Colon (tissue), 2 donors: ENCODE results near the gene PCDHB11.
"Not testable (repeated sequence)": the region's sequence is repeated elsewhere in the genome, so short reads cannot be mapped to it uniquely, and the experiment has no call there.

Source experiments
- FAIRE-seq: peaks from 2 replicates; lab custom pipeline; 2012; peaks lifted over from hg19 to GRCh38; lab: Jason Lieb, UNC
- donor health status: control.
- donor health status: control.

Gene PCDHB11

DNA sequence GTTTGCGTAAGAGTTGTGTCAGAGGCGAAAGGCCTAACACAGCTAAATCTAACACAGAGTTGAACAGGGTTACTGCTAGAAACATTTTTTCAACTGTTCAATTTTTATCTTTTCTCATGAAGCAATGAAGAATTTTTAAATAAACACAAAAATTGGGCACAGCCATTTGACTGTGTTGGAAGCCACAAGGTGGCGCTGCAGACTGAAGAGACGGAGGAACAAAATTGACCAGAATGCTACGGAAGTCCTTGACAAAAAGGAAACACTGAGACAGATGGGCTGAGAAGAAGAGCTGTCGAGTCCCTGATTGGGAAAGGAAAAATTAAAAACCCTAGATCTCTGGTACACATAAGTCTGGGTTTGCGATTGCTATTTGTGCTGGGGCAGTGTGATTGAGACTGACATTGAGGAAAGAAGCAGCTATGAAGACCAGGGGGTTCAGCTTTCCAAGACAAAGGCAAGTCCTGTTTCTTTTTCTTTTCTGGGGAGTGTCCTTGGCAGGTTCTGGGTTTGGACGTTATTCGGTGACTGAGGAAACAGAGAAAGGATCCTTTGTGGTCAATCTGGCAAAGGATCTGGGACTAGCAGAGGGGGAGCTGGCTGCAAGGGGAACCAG lies 12.4 kb upstream of the PCDHB11 start, which contains the start of gene PCDHB9:
Gene PCDHB9 (plus strand): TSS at position 265 of the 616 bp plus-strand sequence. CDS start 158 bp downstream, at position 423.
- FAIRE-seq, result no peak

DNA sequence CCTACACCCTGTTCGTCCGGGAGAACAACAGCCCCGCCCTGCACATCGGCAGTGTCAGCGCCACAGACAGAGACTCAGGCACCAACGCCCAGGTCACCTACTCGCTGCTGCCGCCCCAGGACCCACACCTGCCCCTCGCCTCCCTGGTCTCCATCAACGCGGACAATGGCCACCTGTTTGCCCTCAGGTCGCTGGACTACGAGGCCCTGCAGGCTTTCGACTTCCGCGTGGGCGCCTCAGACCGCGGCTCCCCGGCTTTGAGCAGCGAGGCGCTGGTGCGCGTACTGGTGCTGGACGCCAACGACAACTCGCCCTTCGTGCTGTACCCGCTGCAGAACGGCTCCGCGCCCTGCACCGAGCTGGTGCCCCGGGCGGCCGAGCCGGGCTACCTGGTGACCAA lies 10.7 kb upstream of the PCDHB11 start:
- FAIRE-seq, result not testable (repeated sequence)

DNA sequence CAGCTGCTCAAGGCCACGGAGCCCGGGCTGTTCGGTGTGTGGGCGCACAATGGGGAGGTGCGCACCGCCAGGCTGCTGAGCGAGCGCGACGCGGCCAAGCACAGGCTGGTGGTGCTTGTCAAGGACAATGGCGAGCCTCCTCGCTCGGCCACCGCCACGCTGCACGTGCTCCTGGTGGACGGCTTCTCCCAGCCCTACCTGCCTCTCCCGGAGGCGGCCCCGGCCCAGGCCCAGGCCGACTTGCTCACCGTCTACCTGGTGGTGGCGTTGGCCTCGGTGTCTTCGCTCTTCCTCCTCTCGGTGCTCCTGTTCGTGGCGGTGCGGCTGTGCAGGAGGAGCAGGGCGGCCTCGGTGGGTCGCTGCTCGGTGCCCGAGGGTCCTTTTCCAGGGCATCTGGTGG lies 10.3 kb upstream of the PCDHB11 start:
- not testable (repeated sequence) for FAIRE-seq

DNA sequence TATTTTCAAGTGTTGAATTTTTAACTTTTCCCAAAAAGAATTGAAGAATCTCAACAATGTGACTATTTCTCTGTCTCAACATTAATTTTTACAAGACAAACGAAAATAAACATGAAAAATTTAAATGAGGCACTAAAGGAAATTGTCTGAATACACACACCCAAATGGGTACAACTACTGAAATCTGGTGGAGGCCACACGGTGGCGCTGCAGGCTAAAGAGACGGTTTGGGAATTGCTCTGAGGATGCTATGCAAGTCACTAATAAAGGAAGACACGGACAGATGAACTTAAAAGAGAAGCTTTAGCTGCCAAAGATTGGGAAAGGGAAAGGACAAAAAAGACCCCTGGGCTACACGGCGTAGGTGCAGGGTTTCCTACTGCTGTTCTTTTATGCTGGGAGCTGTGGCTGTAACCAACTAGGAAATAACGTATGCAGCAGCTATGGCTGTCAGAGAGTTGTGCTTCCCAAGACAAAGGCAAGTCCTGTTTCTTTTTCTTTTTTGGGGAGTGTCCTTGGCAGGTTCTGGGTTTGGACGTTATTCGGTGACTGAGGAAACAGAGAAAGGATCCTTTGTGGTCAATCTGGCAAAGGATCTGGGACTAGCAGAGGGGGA lies 7.2 kb upstream of the PCDHB11 start, which contains the start of gene PCDHB10:
Gene PCDHB10 (plus strand): TSS at position 244 of the 616 bp plus-strand sequence. CDS start 200 bp downstream, at position 444.
- no peak for FAIRE-seq

DNA sequence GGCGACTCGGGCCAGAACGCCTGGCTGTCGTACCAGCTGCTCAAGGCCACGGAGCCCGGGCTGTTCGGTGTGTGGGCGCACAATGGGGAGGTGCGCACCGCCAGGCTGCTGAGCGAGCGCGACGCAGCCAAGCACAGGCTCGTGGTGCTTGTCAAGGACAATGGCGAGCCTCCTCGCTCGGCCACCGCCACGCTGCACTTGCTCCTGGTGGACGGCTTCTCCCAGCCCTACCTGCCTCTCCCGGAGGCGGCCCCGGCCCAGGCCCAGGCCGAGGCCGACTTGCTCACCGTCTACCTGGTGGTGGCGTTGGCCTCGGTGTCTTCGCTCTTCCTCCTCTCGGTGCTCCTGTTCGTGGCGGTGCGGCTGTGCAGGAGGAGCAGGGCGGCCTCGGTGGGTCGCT lies 5.1 kb upstream of the PCDHB11 start:
- not testable (repeated sequence) for FAIRE-seq

DNA sequence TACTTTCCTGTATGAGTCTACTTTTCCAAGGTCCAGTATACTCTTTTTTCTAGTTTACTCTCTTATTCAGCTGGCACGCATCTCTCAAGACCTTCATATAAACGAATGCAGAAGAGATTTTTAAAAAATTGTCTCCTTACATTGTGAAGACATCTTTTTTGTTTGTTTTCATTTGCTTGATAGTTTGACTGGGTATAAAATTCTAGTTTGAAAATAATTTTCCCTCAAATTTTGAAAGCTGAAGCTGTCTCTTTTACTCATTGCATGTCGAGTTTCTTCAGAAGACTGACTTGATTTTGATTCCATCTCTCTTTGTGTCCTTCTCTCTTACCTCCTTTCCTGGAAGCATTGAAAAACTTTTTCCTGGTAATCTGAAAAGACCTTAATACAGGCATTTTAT lies 3.1 kb upstream of the PCDHB11 start:
- no peak for FAIRE-seq

DNA sequence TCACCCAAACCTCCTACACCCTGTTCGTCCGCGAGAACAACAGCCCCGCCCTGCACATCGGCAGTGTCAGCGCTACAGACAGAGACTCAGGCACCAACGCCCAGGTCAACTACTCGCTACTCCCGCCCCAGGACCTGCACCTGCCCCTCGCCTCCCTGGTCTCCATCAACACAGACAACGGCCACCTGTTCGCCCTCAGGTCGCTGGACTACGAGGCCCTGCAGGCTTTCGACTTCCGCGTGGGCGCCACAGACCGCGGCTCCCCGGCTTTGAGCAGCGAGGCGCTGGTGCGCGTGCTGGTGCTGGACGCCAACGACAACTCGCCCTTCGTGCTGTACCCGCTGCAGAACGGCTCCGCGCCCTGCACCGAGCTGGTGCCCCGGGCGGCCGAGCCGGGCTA lies 1.7 kb downstream of the PCDHB11 start:
- not testable (repeated sequence) for FAIRE-seq

DNA sequence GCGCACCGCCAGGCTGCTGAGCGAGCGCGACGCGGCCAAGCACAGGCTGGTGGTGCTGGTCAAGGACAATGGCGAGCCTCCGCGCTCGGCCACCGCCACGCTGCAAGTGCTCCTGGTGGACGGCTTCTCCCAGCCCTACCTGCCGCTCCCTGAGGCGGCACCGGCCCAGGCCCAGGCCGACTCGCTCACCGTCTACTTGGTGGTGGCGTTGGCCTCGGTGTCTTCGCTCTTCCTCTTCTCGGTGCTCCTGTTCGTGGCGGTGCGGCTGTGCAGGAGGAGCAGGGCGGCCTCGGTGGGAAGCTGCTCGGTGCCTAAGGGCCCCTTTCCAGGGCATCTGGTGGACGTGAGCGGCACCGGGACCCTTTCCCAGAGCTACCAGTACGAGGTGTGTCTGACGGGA lies 2.2 kb downstream of the PCDHB11 start:
- not testable (repeated sequence) for FAIRE-seq

DNA sequence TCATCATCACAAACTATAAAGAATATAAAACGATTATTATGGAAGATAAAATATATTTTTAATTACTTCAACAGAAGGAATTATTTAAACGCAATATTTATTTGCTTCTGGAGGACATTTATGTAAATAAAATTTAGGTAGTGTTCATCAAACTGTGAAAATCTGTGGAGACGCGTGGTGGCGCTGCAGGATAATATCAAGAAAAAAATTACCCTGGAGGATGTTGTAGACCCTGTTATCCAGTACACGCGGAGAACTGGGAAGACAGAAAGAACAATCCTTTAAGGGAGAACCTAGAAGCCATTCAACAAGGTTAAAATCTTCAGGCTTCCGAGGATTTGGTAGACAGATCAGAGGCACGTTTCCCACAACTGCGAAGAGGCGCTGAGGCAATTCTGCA lies 9.1 kb downstream of the PCDHB11 start, which contains the start of gene PCDHB12:
Gene PCDHB12 (plus strand): TSS at position 242 of the 400 bp plus-strand sequence. CDS start 189 bp downstream, outside the sequence.
- no peak for FAIRE-seq

DNA sequence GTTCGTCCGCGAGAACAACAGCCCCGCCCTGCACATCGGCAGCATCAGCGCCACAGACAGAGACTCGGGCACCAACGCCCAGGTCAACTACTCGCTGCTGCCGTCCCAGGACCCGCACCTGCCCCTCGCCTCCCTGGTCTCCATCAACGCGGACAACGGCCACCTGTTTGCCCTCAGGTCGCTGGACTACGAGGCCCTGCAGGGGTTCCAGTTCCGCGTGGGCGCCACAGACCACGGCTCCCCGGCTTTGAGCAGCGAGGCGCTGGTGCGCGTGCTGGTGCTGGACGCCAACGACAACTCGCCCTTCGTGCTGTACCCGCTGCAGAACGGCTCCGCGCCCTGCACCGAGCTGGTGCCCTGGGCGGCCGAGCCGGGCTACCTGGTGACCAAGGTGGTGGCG lies 10.9 kb downstream of the PCDHB11 start:
- not testable (repeated sequence) for FAIRE-seq

DNA sequence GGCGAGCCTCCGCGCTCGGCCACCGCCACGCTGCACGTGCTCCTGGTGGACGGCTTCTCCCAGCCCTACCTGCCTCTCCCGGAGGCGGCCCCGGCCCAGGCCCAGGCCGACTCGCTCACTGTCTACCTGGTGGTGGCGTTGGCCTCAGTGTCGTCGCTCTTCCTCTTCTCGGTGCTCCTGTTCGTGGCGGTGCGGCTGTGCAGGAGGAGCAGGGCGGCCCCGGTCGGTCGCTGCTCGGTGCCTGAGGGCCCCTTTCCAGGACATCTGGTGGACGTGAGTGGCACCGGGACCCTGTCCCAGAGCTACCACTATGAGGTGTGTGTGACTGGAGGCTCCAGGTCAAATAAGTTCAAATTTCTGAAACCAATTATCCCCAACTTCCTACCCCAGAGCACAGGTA lies 11.4 kb downstream of the PCDHB11 start:
- FAIRE-seq, result not testable (repeated sequence)

DNA sequence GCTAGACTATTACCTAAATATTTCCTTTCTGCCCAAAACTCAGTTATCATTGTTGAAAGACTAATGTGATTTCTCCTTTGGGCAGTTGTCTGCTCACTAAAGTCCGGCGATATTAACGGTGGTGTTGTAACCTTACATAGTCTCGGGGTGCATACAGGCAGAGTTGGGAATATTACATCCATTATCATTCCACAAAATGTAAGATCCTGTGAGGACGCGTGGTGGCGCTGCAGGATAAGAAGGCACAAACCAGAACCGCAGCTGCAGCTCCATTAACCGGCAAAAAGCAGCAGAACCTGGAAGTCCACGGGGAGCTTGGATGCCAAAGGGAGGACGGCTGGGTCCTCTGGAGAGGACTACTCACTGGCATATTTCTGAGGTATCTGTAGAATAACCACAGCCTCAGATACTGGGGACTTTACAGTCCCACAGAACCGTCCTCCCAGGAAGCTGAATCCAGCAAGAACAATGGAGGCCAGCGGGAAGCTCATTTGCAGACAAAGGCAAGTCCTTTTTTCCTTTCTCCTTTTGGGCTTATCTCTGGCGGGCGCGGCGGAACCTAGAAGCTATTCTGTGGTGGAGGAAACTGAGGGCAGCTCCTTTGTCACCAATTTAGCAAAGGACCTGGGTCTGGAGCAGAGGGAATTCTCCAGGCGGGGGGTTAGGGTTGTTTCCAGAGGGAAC lies 14.4 kb downstream of the PCDHB11 start, which contains the start of gene PCDHB13:
Gene PCDHB13 (plus strand): TSS at position 264 of the 684 bp plus-strand sequence. CDS start 205 bp downstream, at position 469.
- not testable (repeated sequence) for FAIRE-seq

DNA sequence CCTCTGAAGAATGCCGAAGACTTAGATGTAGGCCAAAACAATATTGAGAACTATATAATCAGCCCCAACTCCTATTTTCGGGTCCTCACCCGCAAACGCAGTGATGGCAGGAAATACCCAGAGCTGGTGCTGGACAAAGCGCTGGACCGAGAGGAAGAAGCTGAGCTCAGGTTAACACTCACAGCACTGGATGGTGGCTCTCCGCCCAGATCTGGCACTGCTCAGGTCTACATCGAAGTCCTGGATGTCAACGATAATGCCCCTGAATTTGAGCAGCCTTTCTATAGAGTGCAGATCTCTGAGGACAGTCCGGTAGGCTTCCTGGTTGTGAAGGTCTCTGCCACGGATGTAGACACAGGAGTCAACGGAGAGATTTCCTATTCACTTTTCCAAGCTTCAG lies 15.2 kb downstream of the PCDHB11 start:
- not testable (repeated sequence) for FAIRE-seq

DNA sequence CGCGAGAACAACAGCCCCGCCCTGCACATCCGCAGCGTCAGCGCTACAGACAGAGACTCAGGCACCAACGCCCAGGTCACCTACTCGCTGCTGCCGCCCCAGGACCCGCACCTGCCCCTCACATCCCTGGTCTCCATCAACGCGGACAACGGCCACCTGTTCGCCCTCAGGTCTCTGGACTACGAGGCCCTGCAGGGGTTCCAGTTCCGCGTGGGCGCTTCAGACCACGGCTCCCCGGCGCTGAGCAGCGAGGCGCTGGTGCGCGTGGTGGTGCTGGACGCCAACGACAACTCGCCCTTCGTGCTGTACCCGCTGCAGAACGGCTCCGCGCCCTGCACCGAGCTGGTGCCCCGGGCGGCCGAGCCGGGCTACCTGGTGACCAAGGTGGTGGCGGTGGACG lies 16.1 kb downstream of the PCDHB11 start:
- FAIRE-seq, result not testable (repeated sequence)

DNA sequence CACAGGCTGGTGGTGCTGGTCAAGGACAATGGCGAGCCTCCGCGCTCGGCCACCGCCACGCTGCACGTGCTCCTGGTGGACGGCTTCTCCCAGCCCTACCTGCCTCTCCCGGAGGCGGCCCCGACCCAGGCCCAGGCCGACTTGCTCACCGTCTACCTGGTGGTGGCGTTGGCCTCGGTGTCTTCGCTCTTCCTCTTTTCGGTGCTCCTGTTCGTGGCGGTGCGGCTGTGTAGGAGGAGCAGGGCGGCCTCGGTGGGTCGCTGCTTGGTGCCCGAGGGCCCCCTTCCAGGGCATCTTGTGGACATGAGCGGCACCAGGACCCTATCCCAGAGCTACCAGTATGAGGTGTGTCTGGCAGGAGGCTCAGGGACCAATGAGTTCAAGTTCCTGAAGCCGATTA lies 16.6 kb downstream of the PCDHB11 start:
- FAIRE-seq, result not testable (repeated sequence)

DNA sequence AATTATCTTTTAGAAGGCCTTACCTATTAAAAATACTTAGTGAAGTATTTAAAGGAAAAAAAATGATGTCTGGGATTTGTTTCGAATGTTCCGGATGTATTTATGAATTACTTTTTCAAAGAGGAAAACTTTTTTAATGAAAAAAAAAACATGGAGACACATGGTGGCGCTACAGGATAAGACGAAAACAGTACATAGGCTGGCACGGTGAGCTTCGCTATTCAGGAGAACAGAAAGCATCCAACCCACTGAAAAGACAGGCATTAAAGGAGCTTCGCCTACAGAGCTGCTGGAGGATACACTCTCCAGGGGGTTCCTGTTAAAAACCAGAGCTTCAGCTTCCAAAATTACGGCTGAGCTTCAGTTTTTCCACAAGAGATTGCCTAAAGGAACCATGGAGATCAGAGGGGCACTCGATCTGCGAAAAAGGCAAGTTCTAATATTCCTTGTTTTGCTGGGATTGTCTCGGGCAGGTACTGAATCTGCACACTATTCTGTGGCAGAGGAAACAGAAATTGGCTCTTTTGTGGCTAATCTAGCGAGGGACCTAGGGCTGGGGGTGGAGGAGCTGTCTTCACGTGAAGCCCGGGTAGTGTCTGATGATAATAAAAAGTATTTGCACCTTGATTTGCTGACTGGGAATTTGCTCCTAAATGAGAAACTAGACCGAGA lies 23.8 kb downstream of the PCDHB11 start, which contains the start of gene PCDHB14:
Gene PCDHB14 (plus strand): TSS at position 232 of the 672 bp plus-strand sequence. CDS start 163 bp downstream, at position 395.
- FAIRE-seq, result no peak

DNA sequence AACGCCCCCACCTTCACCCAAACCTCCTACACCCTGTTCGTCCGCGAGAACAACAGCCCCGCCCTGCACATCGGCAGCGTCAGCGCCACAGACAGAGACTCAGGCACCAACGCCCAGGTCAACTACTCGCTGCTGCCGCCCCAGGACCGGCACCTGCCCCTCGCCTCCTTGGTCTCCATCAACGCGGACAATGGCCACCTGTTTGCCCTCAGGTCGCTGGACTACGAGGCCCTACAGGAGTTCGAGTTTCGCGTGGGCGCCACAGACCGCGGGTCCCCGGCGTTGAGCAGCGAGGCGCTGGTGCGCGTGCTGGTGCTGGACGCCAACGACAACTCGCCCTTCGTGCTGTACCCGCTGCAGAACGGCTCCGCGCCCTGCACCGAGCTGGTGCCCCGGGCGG lies 25.4 kb downstream of the PCDHB11 start:
- not testable (repeated sequence) for FAIRE-seq

DNA sequence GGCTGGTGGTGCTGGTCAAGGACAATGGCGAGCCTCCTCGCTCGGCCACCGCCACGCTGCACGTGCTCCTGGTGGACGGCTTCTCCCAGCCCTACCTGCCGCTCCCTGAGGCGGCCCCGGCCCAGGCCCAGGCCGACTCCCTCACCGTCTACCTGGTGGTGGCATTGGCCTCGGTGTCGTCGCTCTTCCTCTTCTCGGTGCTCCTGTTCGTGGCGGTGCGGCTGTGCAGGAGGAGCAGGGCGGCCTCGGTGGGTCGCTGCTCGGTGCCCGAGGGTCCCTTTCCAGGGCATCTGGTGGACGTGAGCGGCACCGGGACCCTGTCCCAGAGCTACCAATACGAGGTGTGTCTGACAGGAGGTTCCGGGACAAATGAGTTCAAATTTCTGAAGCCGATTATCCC lies 26.0 kb downstream of the PCDHB11 start:
- FAIRE-seq, result not testable (repeated sequence)

DNA sequence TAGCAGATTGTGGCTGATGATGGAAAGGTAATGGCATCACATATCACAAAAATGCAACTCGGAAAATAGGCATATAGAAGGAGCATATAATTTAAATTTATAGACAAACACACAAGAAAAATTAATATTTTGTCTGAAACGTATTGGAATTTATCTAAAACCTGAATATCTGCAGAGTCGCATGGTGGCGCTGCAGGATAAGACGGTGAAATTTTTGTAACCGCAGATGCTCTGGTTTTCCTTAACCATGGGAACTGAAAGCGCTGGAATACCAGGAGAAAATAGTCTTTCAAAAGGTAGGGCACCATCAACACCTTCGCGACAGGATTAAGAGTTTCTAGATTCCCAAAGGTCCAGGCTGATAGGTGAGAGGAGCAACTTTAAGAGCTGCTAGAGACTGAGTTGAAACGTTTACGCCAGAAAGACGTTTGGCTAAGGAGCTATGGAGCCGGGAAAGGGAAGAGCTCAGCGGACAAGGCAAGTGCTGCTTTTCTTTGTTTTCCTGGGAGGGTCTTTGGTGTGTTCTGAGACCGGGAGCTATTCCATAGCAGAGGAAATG lies 34.8 kb downstream of the PCDHB11 start:
- no peak for FAIRE-seq

DNA sequence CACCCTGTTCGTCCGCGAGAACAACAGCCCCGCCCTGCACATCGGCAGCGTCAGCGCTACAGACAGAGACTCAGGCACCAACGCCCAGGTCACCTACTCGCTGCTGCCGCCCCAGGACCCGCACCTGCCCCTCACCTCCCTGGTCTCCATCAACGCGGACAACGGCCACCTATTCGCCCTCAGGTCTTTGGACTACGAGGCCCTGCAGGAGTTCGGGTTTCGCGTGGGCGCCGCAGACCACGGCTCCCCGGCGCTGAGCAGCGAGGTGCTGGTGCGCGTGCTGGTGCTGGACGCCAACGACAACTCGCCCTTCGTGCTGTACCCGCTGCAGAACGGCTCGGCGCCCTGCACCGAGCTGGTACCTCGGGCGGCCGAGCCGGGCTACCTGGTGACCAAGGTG lies 36.5 kb downstream of the PCDHB11 start:
- FAIRE-seq, result not testable (repeated sequence)

DNA sequence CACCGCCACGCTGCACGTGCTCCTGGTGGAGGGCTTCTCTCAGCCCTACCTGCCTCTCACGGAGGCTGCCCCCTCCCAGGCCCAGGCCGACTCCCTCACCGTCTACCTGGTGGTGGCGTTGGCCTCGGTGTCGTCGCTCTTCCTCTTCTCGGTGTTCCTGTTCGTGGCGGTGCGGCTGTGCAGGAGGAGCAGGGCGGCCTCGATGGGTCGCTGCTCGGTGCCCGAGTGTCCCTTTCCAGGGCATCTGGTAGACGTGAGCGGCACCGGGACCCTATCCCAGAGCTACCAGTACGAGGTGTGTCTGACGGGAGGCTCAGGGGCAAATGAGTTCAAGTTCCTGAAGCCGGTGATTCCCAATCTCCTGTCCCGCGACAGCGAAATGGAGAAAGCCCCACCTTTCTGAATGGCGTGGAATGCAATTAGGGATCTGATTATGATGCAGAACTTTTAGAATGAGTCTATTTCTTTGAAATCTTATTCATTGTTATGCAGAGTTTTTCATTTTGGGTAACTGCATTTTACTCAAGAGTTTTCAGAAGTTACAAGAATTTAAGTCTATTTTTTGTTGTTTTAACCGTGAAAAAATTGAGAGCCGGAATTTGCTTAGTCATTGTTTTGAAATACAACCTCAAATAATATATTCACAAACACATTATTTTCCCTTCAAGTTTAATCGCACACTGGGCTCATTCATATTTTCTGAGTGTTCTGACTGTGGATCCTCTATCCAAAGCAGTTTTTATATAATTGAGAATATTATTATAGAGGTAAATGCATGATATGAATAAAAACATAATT lies 37.3 kb downstream of the PCDHB11 start:
- FAIRE-seq, result no peak
